ENCODE results near the gene KIN. TPM values are rescaled to one million over a fixed set of nuclear protein-coding genes. Genes with fewer than 3 reads are reported as not detected.

Gene KIN
- total and polyA plus RNA-seq, 12 donors = 0.42 to 19.9 (median 11.6) TPM

DNA sequence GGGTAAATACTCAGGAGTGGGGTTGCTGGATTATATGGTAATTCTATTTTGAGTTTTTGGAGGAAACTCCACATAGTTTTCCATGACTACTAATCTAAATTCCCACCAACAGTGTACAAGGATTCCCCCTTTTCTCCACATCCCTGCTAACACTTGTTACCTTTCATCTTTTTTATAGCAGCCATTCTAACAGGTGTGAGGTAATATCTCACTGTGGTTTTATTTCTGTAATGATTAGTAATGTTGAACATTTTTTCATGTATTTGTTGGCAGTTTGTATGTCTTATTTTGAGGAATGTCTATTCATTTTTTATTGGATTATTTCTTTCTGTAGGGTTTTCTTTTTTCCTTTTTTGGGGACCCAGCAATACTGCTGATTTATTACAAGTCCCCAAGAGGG, 45.4 kb upstream of the KIN start:
- H3K27ac ChIP-seq = no peak overlapping the region
- TF ChIP-seq, protein P1, sequence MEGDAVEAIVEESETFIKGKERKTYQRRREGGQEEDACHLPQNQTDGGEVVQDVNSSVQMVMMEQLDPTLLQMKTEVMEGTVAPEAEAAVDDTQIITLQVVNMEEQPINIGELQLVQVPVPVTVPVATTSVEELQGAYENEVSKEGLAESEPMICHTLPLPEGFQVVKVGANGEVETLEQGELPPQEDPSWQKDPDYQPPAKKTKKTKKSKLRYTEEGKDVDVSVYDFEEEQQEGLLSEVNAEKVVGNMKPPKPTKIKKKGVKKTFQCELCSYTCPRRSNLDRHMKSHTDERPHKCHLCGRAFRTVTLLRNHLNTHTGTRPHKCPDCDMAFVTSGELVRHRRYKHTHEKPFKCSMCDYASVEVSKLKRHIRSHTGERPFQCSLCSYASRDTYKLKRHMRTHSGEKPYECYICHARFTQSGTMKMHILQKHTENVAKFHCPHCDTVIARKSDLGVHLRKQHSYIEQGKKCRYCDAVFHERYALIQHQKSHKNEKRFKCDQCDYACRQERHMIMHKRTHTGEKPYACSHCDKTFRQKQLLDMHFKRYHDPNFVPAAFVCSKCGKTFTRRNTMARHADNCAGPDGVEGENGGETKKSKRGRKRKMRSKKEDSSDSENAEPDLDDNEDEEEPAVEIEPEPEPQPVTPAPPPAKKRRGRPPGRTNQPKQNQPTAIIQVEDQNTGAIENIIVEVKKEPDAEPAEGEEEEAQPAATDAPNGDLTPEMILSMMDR (IDR thresholded peaks at IDR 0.05) = no peak
- TF ChIP-seq POLR2A (IDR thresholded peaks at IDR 0.05) = no peak

DNA sequence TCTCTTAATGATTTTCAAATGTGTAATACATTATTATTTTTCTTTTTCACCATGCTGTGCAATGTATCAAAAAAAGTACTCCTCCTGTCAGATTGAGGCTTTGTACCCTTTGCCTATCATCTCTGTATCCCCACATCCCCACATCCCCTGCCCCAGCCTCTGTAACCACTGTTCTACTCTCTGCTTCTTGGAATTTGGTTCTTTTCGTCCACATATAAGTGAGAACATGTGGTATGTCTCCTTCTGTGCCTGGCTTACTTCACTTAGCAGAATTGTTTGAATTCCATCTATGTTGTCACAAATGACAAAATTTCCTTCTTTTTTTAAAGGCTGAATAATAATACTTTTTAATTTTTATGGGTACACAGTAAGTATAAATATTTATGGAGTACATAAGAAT, 44.3 kb upstream of the KIN start:
- no peak overlapping the region for H3K27ac ChIP-seq
- no peaks in the 10 kb centered on the region for H3K4me1 ChIP-seq (replicated peaks in 1 of 2)
- H3K9me3 ChIP-seq (replicated peaks in 1 of 3) = no peaks in the 10 kb centered on the region
- intact Hi-C loops (cut with DNase I) = no loop called here
- H3K36me3 ChIP-seq (replicated peaks in 1 of 2) = no peaks in the 10 kb centered on the region
- 82 to 95% (median 92%) methylated on average over 1 of the region's 1 CpG for WGBS, 4 donors
- TF ChIP-seq, protein P1 (IDR thresholded peaks at IDR 0.05) = no peak
- no peak for TF ChIP-seq POLR2A (IDR thresholded peaks at IDR 0.05)
- H3K4me3 ChIP-seq = no peak overlapping the region
- DNase-seq = no peak
- no peaks in the 10 kb centered on the region for H3K27me3 ChIP-seq

More for the DNA sequence above, 45.4 kb upstream of the KIN start:
- Histone ChIP-seq H3K4me1 (replicated peaks in 1 of 2) (no peaks in the 10 kb centered on the region), H3K4me3 (no peak overlapping the region), H3K27me3 (no peaks in the 10 kb centered on the region), H3K9me3 (replicated peaks in 1 of 3) (no peaks in the 10 kb centered on the region), H3K36me3 (replicated peaks in 1 of 2) (no peaks in the 10 kb centered on the region)
- intact Hi-C loops (cut with DNase I) = no loop called here
- DNase-seq = no peak

DNA sequence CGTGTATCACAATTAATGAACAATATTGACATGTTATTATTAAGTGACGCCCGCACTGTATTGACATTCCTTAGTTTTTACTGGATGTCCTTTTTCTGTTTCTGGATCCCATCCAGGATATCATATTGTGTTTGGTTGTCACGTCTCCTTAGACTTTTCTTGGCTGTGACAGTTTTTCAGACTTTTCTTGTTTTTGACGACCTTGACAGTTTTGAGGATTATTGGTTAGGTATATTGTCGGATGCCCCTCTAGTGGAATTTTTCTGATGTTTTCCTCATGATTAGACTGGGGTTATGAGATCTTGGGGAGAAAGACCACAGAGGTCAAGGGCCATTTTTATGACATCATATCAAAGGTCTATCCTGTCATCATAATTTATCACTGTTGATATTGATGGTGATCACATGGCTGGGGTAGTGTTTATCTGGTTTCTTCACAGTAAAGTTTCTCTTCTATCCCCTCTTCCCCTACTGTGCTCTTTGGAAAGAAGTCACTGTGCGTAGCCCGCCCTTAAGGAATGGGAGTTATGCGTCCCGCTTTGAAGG, 41.6 kb upstream of the KIN start:
- Histone ChIP-seq H3K4me3 (no peak overlapping the region), H3K9me3 (replicated peaks in 1 of 3) (no peaks in the 10 kb centered on the region), H3K4me1 (replicated peaks in 1 of 2) (no peaks in the 10 kb centered on the region), H3K27me3 (no peaks in the 10 kb centered on the region), H3K27ac (no peak overlapping the region), H3K36me3 (replicated peaks in 1 of 2) (peaks cover 0 to 14% of the 10 kb centered on the region in 2 donors)
- intact Hi-C loops (cut with DNase I) = no loop called here
- 90 to 94% (median 93%) methylated on average over 10 of the region's 10 CpGs for WGBS, 4 donors
- no peak for DNase-seq
- no peak for TF ChIP-seq POLR2A (IDR thresholded peaks at IDR 0.05)
- TF ChIP-seq, protein P1 (IDR thresholded peaks at IDR 0.05) = no peak

DNA sequence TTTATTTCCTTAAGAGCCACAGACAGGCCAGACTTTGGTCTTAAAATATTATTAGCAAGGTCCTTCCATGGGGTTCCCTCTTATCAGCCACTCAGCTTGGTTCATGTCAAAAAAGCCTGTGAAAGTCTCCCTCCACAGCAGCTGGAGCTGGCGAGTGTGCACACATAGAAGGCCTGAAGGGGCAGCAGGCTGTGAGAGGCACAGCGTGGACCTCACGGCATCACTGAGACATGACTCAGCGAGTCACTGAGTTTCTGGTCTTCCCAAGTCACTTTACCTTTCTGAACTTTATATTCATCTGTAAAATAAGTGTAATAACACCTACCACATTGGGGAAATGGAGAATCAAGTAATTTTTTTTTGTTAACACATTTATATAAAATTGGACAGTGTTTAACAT, 39.2 kb upstream of the KIN start:
- no peaks in the 10 kb centered on the region for H3K27me3 ChIP-seq
- H3K4me3 ChIP-seq = no peak overlapping the region
- H3K36me3 ChIP-seq (replicated peaks in 1 of 2) = peaks cover 0 to 16% of the 10 kb centered on the region in 2 donors
- no peaks in the 10 kb centered on the region for H3K9me3 ChIP-seq (replicated peaks in 1 of 3)
- H3K4me1 ChIP-seq (replicated peaks in 1 of 2) = no peaks in the 10 kb centered on the region
- intact Hi-C loops (cut with DNase I) = no loop called here
- TF ChIP-seq, protein P1 (IDR thresholded peaks at IDR 0.05) = peak in 3 of 6 experiments; percentile 11 to 29 (median 12)
- no peak for TF ChIP-seq POLR2A (IDR thresholded peaks at IDR 0.05)
- no peak overlapping the region for H3K27ac ChIP-seq
- WGBS, 4 donors = 66 to 75% (median 68%) methylated on average over 4 of the region's 4 CpGs
- DNase-seq = peak in 5 of 7 donors; percentile 35 to 62 (median 45)

All from adrenal gland (tissue), 12 donors.